Ramos (cell line): ENCODE data around the gene IRF9.

Experiments used
- in situ Hi-C: fragments of 300-500 bp; cut with MboI; formaldehyde crosslinking; loops from one replicate; pipeline ENCODE4 v1.14.3; 2022; ENCODE audit warnings: low sequenced_read_pairs; ENCODE audit not compliant: unreplicated experiment

Gene IRF9

DNA sequence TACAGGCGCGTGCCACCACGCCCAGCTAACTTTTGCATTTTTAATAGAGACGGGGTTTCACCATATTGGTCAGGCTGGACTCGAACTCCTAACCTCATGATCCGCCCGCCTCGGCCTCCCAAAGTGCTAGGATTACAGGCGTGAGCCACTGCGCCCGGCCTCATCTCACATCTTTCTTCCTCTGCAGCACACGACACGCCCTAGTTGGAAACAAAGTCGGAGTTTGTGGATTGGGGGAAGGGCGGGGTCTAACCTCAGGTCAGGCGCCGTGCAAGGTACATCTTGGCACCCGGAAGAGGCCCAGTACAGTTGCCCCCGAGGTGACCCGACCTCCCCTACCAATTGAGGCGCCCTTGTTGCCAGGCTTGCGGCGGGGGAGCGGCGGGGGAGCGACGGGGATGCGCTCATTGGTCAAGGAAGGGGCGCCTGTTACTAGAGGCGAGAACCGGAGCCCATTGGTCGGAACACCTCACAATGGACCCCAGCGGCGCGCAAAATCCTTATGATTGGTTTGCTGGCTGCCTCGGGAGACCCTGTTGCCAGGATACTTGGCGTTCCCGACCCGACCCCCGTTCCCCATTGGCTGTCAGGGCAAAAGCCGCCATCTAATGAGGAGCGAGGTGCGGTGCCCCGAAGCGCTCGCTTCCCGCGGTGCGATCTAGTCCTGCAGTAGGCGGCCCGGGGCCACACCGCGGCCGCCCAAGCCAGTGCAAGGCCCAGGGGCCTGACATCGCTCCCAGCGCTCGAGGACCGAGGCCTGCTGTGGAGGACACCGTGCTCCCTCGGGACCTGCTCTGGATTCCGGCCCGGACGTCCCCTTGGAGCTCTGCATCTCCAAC lies 10.6 kb downstream of the IRF9 start, which contains the start of gene REC8:
REC8 (plus strand) TSS at position 659 of the 839 bp plus-strand sequence. CDS start 473 bp downstream, outside the sequence.
- in situ Hi-C loops, result loop anchor here (25.0 kb wide), 1 partner anchor 859 kb away; the partner anchor contains the start of genes BCL2L2, PABPN1 and PPP1R3E

DNA sequence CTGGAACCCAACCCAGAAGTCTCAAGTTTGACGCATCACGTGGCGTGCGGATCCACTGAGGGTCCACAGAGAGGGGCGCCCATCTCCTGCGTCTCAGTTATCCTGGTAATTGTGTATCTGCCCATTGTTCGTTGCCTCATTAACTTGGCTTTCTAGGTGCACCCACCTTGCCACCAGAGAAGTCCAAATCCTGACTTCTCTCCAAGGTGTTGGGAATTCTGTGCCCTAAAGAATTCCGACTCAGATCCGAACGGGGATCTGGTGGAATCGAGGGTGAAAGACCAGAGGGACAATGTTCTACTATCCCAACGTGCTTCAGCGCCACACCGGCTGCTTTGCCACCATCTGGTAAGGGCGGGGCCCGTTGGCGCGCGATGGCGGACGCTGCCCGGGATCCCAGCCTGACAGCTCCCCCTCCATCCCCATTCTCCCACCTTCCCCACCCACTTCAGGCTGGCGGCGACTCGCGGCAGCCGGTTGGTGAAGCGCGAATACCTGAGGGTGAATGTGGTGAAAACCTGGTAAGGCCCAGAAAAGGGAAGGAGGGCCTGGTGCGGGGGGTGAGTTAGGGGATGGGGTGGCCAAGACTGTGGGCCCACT lies 11.3 kb downstream of the IRF9 start:
- in situ Hi-C loops, result loop anchor here (25.0 kb wide), 1 partner anchor 860 kb away; the partner anchor contains the start of genes BCL2L2, PABPN1 and PPP1R3E

DNA sequence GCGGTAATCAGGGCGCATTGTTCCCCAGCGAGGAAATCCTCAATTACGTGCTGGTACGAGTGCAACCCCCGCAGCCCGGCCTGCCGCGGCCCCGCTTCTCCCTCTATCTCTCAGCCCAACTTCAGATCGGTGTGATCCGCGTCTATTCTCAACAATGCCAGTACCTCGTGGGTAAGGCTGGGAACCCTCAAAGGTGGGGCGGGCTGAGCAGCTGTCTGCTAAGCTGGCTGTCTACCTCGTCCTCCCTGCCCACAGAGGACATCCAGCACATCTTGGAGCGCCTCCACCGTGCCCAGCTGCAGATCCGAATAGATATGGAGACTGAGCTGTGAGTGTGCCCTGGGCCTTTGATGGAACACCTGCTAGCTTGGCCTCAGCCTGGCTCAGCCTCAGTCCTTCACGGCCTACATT lies 11.8 kb downstream of the IRF9 start:
- in situ Hi-C loops, result loop anchor here (25.0 kb wide), 1 partner anchor 861 kb away; the partner anchor contains the start of genes BCL2L2, PABPN1 and PPP1R3E

DNA sequence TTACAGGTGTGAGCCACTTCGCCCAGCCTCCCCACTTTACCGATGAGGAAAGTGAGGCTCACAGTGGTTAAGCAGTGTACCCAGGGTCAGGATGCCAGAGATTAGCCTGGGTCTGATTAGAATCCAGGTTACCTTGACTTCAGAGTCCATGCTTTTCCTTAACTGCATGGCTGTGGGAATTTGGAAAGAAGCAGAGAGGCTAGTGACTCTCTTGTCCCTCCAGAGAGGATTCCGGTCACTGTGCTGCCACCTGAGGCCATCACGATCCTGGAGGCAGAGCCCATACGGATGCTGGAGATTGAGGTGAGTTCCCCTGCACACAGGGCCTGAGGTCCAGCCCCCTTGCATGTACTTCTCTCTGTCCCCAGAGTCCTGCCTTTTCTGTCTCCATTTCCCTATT lies 15.5 kb downstream of the IRF9 start:
- in situ Hi-C loops, result no loop called here

- in situ Hi-C loops, result no loop called here
Measured at GRCh38 chr14:24177041-24177825, 16.2 kb downstream of the IRF9 start.

- in situ Hi-C loops, result no loop called here
Measured at GRCh38 chr14:24177891-24178290, 16.8 kb downstream of the IRF9 start.

DNA sequence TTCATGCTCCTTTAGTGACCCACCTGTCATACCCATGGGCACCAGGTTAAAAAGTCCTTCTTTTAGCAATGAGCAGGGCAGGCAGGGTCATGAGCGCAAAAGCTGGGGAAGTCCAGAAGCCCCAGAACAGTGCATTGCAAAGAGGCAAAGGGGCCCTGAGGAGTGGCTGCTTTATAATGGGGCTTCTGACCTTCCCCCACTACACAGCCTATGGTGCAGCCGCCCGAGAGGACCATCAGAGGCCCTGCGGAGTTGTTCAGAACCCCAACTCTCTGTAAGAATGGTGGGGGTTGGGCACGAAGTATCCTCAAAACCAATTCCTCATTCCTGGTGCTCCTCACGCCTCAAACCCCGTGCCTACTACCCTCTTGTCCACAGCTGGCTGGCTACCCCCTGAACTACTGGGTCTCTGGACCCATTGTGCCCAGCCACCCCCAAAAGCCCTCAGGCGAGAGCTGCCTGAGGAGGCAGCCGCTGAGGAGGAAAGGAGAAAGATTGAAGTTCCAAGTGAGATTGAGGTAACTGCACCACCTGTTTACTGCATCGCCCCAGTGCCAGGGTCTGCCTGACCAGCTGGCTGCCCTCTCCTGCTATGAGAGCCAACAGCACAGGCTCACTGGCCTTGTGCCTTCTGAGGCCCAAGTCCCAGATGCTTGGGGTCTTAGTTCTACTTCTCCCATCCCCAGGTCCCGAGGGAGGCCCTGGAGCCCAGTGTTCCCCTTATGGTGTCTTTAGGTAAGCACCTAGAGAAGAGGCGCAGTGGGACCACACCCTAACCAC lies 17.5 kb downstream of the IRF9 start:
- in situ Hi-C loops, result no loop called here

- in situ Hi-C loops, result no loop called here
Measured at GRCh38 chr14:24179294-24179960, 18.4 kb downstream of the IRF9 start.

DNA sequence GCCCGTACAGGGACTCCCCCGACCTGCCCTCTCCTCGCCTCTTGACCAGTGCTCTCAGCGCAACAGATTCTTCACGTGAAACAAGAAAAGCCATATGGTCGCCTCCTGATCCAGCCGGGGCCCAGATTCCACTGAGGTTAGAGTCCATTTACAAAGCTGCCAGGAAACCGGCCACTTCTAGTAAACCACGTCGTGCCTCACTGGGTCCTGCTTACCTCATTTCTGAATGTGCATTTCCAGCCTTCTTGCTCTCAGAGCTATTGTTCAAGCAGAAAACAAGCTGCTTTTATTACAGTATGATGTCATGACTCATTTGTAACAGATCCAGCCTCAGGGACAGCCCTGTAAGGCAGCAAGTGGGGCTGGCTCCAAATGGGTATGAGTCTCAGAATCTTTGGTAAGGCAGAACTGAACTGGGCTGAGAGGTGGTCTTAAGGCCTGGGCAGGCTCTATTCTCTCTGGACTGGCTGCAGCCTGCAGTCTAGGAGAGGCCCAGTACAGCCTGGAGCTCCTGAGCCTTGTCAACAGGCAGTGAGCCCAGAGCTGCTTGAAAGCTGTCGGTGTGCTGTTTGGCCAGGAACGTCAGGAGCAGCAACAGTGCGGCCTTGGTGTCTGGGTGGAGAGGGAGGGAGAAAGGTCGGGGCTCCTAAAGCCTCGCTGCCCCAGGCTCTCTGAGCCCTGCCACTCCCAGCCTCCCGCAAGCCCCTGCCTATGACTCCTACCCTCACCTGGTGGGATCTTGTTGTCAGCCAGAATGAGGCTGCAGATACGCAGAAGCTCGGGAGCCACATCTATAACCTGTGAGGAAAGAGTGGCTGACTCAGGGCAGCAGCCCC lies 19.1 kb downstream of the IRF9 start:
- in situ Hi-C loops, result no loop called here

DNA sequence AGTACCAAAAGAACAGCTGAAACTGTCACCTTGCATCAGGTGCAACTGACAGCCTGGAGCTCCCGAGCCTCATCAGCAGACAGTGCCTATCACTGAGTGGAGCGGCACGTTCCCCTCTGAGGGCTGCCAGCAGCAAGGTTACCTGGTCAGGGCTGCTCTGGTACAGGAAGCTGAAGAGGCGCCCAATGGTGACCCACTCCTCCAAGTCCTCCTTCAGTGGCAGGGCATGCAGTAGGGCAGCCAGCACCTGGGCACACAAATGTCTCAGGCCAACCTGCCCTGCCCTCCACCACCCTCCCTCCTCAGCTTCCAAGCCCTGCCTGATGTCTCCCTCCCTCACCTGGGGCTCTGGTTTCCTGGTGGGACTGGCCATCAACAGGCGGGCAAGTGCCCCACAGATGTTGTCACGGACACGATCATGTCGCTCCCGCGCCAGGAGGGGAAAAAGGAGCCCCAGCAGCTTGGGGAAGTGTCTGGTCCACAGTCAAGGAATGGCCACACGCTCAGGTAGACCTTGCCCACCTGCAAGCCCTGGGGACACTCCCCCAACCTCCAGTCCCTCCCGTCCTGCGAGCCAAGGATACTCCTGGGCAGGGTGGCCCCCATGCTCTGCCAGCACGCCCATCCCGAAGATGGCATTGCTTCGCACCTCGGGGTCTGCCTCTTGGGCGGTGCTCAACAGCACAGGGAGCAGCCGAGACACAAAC lies 20.5 kb downstream of the IRF9 start:
- in situ Hi-C loops, result no loop called here

- in situ Hi-C loops, result no loop called here
Measured at GRCh38 chr14:24182110-24182882, 21.2 kb downstream of the IRF9 start.

- in situ Hi-C loops, result no loop called here
Measured at GRCh38 chr14:24183014-24183481, 22.0 kb downstream of the IRF9 start.

DNA sequence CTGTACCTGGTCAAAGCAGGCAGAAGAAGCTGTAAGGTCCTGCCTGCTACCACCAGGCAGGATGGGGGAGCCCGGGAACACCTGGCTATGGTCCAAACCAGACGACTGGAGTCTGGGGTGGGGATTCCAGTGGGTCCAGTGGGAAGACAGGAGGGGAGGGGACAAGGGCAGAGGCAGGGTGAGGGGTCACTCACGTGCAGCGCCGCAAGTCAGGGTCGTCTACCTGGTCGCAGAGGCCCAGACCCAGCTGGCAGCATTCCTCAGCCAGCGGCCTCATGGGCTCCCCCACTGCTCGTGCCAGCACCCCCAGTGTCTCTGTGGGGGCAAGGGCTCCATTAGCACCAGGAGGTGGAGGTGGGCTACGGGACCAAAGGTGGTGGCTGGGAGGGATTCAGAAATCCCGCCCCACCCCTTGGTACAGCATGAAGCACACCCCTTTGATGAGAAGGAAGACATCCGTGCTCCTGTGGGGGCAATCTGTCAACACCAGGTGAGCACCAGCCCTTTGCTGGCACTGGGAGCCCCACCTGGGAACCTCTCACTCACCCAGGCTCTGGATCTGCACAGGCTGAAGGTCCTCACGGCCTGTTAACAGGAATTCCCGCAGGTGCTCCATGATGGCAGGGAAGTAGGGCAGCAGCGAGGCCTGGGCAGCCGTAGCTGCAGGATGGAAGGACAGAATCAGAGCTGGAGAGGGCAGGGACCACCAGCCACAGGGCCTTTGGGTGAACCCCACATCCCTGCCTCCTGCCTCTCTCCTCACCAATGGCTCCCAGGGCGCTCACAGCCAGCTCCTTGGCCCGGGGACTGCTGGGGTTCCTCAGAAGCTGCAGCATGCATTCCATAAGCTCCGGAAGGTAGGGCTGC lies 23.3 kb downstream of the IRF9 start:
- in situ Hi-C loops, result no loop called here

DNA sequence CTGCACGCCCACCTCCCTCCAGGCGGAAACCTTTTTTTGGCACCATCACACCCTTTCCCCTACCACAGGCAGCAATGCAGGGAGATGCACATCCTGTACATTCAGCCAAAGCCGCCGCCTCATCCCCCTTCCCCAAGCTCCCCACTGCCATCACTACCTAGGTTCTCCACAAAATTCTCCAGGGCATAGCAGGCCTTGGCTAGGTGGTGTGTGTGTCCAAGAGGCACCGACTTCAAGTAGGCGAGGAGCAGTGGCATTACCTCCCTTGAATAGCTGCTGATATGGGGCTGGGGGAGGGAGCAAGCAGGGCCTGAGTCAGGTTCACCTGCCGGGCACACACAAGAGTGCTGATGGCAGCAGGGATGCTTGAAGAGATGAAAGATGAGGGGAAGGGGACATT lies 24.0 kb downstream of the IRF9 start:
- in situ Hi-C loops, result no loop called here

DNA sequence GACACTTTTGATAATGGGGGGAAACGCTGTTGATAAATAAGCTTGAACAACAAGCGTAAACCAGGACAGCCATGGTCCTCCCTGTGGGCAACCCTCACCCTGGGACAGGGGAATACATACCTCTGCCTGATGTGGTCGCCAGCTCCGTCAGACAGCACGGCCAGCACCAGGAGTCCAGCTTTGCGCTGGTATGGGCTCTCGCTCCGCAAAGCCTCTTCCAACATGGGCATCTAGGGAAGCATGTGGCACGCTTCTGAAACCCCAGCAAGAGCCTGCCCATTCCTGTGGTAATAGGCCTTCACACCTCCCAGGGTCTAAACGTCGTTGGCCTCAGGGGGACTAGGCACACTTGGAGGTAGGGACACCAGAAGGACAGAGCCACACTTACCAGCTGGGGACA lies 24.7 kb downstream of the IRF9 start:
- in situ Hi-C loops, result no loop called here
